ENCODE results near the gene DUSP28. TPM values are rescaled to one million over a fixed set of nuclear protein-coding genes. Genes with fewer than 3 reads are reported as not detected.

The DUSP28 gene
- total RNA-seq, 1 experiment from 2014 or later = 2.3 TPM

DNA sequence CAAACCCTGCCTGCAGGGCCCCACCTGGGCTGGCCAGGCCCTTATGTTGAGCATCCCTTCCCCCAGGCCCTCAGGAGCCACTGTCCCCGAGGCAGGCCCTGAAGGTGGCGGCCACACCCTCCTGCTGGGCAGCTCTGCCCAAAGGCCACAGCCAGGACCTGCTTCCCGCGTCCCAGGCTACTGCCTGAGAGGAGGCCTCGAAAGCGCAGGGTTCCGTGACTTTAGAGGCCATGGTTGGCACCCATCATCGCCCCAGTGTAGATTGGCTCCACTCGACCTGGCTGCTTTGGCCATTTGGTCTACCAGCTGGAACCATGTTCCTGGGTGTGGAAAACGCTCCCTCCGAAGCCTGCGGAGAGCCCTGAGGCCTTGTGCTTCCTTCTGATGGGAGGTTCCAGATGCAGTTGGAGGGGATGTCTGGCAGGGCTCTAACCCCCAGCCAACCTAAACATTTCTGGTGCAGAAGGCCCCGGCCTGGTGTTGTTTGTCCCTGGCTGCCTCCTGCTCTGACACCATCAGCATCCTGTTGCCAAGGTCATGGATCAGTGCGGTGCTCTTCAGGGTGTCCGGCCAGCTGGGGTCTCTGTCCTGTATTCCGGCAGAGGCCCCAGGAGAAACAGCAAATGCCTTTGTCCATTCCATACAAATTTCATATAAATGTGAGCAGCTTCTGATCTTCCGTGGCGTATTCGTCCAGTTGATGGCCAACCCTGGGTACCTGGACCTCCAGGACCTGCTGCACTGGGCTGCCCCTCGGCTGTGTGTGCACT lies 41.1 kb downstream of the DUSP28 start (continued):
- TF ChIP-seq, protein P1, sequence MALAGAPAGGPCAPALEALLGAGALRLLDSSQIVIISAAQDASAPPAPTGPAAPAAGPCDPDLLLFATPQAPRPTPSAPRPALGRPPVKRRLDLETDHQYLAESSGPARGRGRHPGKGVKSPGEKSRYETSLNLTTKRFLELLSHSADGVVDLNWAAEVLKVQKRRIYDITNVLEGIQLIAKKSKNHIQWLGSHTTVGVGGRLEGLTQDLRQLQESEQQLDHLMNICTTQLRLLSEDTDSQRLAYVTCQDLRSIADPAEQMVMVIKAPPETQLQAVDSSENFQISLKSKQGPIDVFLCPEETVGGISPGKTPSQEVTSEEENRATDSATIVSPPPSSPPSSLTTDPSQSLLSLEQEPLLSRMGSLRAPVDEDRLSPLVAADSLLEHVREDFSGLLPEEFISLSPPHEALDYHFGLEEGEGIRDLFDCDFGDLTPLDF (CRISPR knock-in tag; IDR thresholded peaks at IDR 0.05) = no peak

DNA sequence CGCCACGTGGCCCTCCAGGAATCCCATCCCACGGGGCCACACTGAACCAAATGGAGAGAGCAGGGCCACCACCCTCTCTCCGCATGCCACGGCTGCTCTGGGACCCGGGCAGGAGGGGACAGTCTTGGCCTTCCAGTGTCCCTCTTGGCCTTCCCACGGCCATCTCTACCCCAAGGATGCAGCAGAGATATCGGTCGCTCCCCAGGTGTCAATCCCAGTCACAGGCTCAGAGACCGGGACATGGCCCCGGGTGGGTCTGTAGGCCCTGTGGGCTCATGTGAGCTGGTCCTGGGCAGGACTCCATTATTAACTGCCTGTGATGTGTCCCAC lies 41.6 kb downstream of the DUSP28 start:
- ChIA-PET CTCF (interaction anchor here (1.9 kb wide), 1 partner anchor 22 kb away, joined by 4 read pairs; no protein-coding TSS in a partner anchor), POLR2A (no interaction called here)
- no peaks in the 10 kb centered on the region for H3K4me1 Mint-ChIP-seq
- TF ChIP-seq, protein P2, sequence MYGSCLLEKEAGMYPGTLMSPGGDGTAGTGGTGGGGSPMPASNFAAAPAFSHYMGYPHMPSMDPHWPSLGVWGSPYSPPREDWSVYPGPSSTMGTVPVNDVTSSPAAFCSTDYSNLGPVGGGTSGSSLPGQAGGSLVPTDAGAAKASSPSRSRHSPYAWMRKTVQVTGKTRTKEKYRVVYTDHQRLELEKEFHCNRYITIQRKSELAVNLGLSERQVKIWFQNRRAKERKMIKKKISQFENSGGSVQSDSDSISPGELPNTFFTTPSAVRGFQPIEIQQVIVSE (CRISPR knock-in tag; IDR thresholded peaks at IDR 0.05; ENCODE audit: borderline replicate concordance) = no peak
- no peak for TF ChIP-seq GRHL2 (CRISPR knock-in tag; IDR thresholded peaks at IDR 0.05; ENCODE audit: insufficient replicate concordance, severe bottlenecking)
- no peak for TF ChIP-seq ZNF317 (CRISPR knock-in tag; IDR thresholded peaks at IDR 0.05; ENCODE audit: borderline replicate concordance, low read depth)
- TF ChIP-seq, protein P3, sequence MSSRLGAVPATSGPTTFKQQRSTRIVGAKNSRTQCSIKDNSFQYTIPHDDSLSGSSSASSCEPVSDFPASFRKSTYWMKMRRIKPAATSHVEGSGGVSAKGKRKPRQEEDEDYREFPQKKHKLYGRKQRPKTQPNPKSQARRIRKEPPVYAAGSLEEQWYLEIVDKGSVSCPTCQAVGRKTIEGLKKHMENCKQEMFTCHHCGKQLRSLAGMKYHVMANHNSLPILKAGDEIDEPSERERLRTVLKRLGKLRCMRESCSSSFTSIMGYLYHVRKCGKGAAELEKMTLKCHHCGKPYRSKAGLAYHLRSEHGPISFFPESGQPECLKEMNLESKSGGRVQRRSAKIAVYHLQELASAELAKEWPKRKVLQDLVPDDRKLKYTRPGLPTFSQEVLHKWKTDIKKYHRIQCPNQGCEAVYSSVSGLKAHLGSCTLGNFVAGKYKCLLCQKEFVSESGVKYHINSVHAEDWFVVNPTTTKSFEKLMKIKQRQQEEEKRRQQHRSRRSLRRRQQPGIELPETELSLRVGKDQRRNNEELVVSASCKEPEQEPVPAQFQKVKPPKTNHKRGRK (CRISPR knock-in tag; IDR thresholded peaks at IDR 0.05; ENCODE audit: borderline replicate concordance) = no peak
- no peak for TF ChIP-seq ZNF219 (CRISPR knock-in tag; IDR thresholded peaks at IDR 0.05; ENCODE audit: borderline replicate concordance)
- no peak for TF ChIP-seq HMGA2 (CRISPR knock-in tag; IDR thresholded peaks at IDR 0.05)
- TF ChIP-seq, protein P4, sequence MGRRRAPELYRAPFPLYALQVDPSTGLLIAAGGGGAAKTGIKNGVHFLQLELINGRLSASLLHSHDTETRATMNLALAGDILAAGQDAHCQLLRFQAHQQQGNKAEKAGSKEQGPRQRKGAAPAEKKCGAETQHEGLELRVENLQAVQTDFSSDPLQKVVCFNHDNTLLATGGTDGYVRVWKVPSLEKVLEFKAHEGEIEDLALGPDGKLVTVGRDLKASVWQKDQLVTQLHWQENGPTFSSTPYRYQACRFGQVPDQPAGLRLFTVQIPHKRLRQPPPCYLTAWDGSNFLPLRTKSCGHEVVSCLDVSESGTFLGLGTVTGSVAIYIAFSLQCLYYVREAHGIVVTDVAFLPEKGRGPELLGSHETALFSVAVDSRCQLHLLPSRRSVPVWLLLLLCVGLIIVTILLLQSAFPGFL (CRISPR knock-in tag; IDR thresholded peaks at IDR 0.05; ENCODE audit: borderline replicate concordance) = no peak
- no peak for TF ChIP-seq ZNF138 (CRISPR knock-in tag; conservative IDR thresholded peaks at IDR 0.05)
- TF ChIP-seq ZNF396 (CRISPR knock-in tag; IDR thresholded peaks at IDR 0.05; ENCODE audit: borderline replicate concordance) = no peak
- TF ChIP-seq, protein P1 (CRISPR knock-in tag; IDR thresholded peaks at IDR 0.05) = no peak
- TF ChIP-seq TEAD1 (CRISPR knock-in tag; IDR thresholded peaks at IDR 0.05) = no peak
- no peak for TF ChIP-seq ZNF263 (CRISPR knock-in tag; IDR thresholded peaks at IDR 0.05; ENCODE audit: low read depth)
- no peak for TF ChIP-seq OVOL2 (CRISPR knock-in tag; IDR thresholded peaks at IDR 0.05; ENCODE audit: borderline replicate concordance)
- TF ChIP-seq NFATC4 (CRISPR knock-in tag; IDR thresholded peaks at IDR 0.05) = no peak
- no peak for TF ChIP-seq GABPB1 (CRISPR knock-in tag; IDR thresholded peaks at IDR 0.05)
- TF ChIP-seq, protein P5, sequence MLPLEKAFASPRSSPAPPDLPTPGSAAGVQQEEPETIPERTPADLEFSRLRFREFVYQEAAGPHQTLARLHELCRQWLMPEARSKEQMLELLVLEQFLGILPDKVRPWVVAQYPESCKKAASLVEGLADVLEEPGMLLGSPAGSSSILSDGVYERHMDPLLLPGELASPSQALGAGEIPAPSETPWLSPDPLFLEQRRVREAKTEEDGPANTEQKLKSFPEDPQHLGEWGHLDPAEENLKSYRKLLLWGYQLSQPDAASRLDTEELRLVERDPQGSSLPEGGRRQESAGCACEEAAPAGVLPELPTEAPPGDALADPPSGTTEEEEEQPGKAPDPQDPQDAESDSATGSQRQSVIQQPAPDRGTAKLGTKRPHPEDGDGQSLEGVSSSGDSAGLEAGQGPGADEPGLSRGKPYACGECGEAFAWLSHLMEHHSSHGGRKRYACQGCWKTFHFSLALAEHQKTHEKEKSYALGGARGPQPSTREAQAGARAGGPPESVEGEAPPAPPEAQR (CRISPR knock-in tag; IDR thresholded peaks at IDR 0.05) = no peak
- no peak for TF ChIP-seq CREM (CRISPR knock-in tag; IDR thresholded peaks at IDR 0.05)
- no peaks in the 10 kb centered on the region for H3K9me3 Mint-ChIP-seq
- no peak overlapping the region for H3K4me3 Mint-ChIP-seq
- H3K27ac Mint-ChIP-seq = no peak overlapping the region
- no peaks in the 10 kb centered on the region for H3K36me3 Mint-ChIP-seq
- DNase-seq (ENCODE audit: low spot score) = no peak
- no peak for ATAC-seq
- H3K27me3 Mint-ChIP-seq (ENCODE audit: low read depth) = no peaks in the 10 kb centered on the region; the same call in 1 of the 2 replicates

Measured in WTC11 (cell line).